SK-N-SH treated with all-trans-retinoic acid at 6 μM for 48 hours (cell line): ENCODE data around the gene TAF1C.

Experiments
- ATAC-seq: fragments of 200-7000 bp; cut with Tn5 transposase; 3 replicates; pipeline ENCODE4 v1.9.1; 2020; ENCODE audit warnings: mild to moderate bottlenecking, moderate library complexity
- ARNTL ChIP-seq: fragments of 450-650 bp; formaldehyde crosslinking; IDR thresholded peaks from 2 replicates; pipeline ENCODE4 v1.5.0; 2020; ENCODE audit warnings: low read depth, mild to moderate bottlenecking, moderate library complexity, borderline replicate concordance
- BACH2 ChIP-seq: fragments of 250-450 bp; sonication (Bioruptor Pico); IDR thresholded peaks from 2 replicates; pipeline ENCODE4 v1.9.0; 2021; ENCODE audit warnings: mild to moderate bottlenecking, borderline replicate concordance
- CREB5 ChIP-seq: fragments of 250-450 bp; sonication (Bioruptor Pico); IDR thresholded peaks from 2 replicates; pipeline ENCODE4 v1.5.1; 2020; ENCODE audit warnings: low read depth, mild to moderate bottlenecking, moderate library complexity
- CSDC2 ChIP-seq: fragments of 250-450 bp; sonication (Bioruptor Pico); IDR thresholded peaks from 2 replicates; pipeline ENCODE4 v1.5.0; 2020; ENCODE audit warnings: mild to moderate bottlenecking, moderate library complexity
- CSRNP3 ChIP-seq: fragments of 250-450 bp; sonication (Bioruptor Pico); IDR thresholded peaks from 2 replicates; pipeline ENCODE4 v1.5.1; 2021; ENCODE audit warnings: mild to moderate bottlenecking, moderate library complexity
- ESRRG ChIP-seq: fragments of 250-450 bp; sonication (Bioruptor Pico); IDR thresholded peaks from 2 replicates; pipeline ENCODE4 v1.6.1; 2021; ENCODE audit warnings: mild to moderate bottlenecking
- GLIS3 ChIP-seq: fragments of 250-450 bp; sonication (Bioruptor Pico); IDR thresholded peaks from 2 replicates; pipeline ENCODE4 v1.5.0; 2020; ENCODE audit warnings: mild to moderate bottlenecking, moderate library complexity
- ISL1 ChIP-seq: fragments of 250-450 bp; sonication (Bioruptor Pico); IDR thresholded peaks from 2 replicates; pipeline ENCODE4 v2.1.2; 2022; ENCODE audit warnings: mild to moderate bottlenecking, moderate library complexity
- OSR1 ChIP-seq: fragments of 250-450 bp; sonication (Bioruptor Pico); IDR thresholded peaks from 2 replicates; pipeline ENCODE4 v1.8.0; 2022; ENCODE audit warnings: moderate library complexity, mild to moderate bottlenecking, inconsistent platforms
- PATZ1 ChIP-seq: fragments of 250-450 bp; sonication (Bioruptor Pico); IDR thresholded peaks from 2 replicates; pipeline ENCODE4 v1.8.0; 2020; ENCODE audit warnings: mild to moderate bottlenecking, moderate library complexity, borderline replicate concordance
- POU6F1 ChIP-seq: fragments of 250-450 bp; sonication (Bioruptor Pico); IDR thresholded peaks from 2 replicates; pipeline ENCODE4 v1.8.0; 2021; ENCODE audit warnings: low read depth, mild to moderate bottlenecking, moderate library complexity, borderline replicate concordance
- PPARA ChIP-seq: fragments of 250-450 bp; sonication (Bioruptor Pico); IDR thresholded peaks from 2 replicates; pipeline ENCODE4 v1.5.0; 2020; ENCODE audit warnings: mild to moderate bottlenecking, borderline replicate concordance
- SNAI2 ChIP-seq: fragments of 250-450 bp; sonication (Bioruptor Pico); IDR thresholded peaks from 2 replicates; pipeline ENCODE4 v1.5.0; 2020; ENCODE audit warnings: mild to moderate bottlenecking, moderate library complexity
- TCF4 ChIP-seq: fragments of 250-450 bp; sonication (Bioruptor Pico); IDR thresholded peaks from 2 replicates; pipeline ENCODE4 v1.8.0; 2021; ENCODE audit warnings: mild to moderate bottlenecking, moderate library complexity, borderline replicate concordance
- TOX ChIP-seq: fragments of 250-450 bp; sonication (Bioruptor Pico); IDR thresholded peaks from 2 replicates; pipeline ENCODE4 v1.8.0; 2021; ENCODE audit warnings: mild to moderate bottlenecking, moderate library complexity, borderline replicate concordance
- TSHZ2 ChIP-seq: fragments of 250-450 bp; sonication (Bioruptor Pico); IDR thresholded peaks from 2 replicates; pipeline ENCODE4 v1.5.0; 2020; ENCODE audit warnings: mild to moderate bottlenecking, moderate library complexity
- ZC3H10 ChIP-seq: fragments of 250-450 bp; sonication (Bioruptor Pico); IDR thresholded peaks from 2 replicates; pipeline ENCODE4 v1.5.1; 2021; ENCODE audit warnings: mild to moderate bottlenecking, moderate library complexity
- ZFP3 ChIP-seq: fragments of 250-450 bp; sonication (Bioruptor Pico); IDR thresholded peaks from 2 replicates; pipeline ENCODE4 v1.5.0; 2020; ENCODE audit warnings: mild to moderate bottlenecking, moderate library complexity
- ZFP30 ChIP-seq: fragments of 450-650 bp; formaldehyde crosslinking; IDR thresholded peaks from 2 replicates; pipeline ENCODE4 v1.5.0; 2022; ENCODE audit warnings: mild to moderate bottlenecking, moderate library complexity
- ZNF565 ChIP-seq: fragments of 450-650 bp; formaldehyde crosslinking; conservative IDR thresholded peaks from 2 replicates; pipeline ENCODE4 v1.5.0; 2020; ENCODE audit warnings: low read depth, mild to moderate bottlenecking, moderate library complexity
- ZNF70 ChIP-seq: fragments of 450-650 bp; formaldehyde crosslinking; IDR thresholded peaks from 2 replicates; pipeline ENCODE4 v1.5.0; 2020; ENCODE audit warnings: mild to moderate bottlenecking, moderate library complexity
- ZNF8 ChIP-seq: fragments of 450-650 bp; formaldehyde crosslinking; IDR thresholded peaks from 2 replicates; pipeline ENCODE4 v1.5.0; 2020; ENCODE audit warnings: mild to moderate bottlenecking, moderate library complexity

TAF1C gene

GRCh38 chr16:84197466-84198128 lies 10.7 kb upstream of the TAF1C start:
- TF ChIP-seq TSHZ2 (CRISPR knock-in tag) (no peak), CSRNP3 (CRISPR knock-in tag) (no peak), ZFP30 (CRISPR knock-in tag) (no peak), TOX (CRISPR knock-in tag) (no peak), ZFP3 (no peak), CSDC2 (CRISPR knock-in tag) (no peak), ESRRG (CRISPR knock-in tag) (no peak), ZNF70 (CRISPR knock-in tag) (no peak), CREB5 (no peak), ZC3H10 (CRISPR knock-in tag) (no peak), TCF4 (CRISPR knock-in tag) (no peak), PATZ1 (CRISPR knock-in tag) (no peak)
- no peak for ATAC-seq

GRCh38 chr16:84196727-84197394 lies 10.0 kb upstream of the TAF1C start:
- no peak for ATAC-seq
- TF ChIP-seq ARNTL: no peak
- no peak for TF ChIP-seq ZNF70 (CRISPR knock-in tag)
- no peak for TF ChIP-seq SNAI2
- TF ChIP-seq ZNF565 (CRISPR knock-in tag): no peak
- no peak for TF ChIP-seq TCF4 (CRISPR knock-in tag)
- TF ChIP-seq ISL1 (CRISPR knock-in tag): no peak
- no peak for TF ChIP-seq GLIS3
- no peak for TF ChIP-seq PATZ1 (CRISPR knock-in tag)
- no peak for TF ChIP-seq ZFP30 (CRISPR knock-in tag)
- no peak for TF ChIP-seq PPARA (CRISPR knock-in tag)
- no peak for TF ChIP-seq ZFP3
- no peak for TF ChIP-seq ZNF8 (CRISPR knock-in tag)
- TF ChIP-seq ZC3H10 (CRISPR knock-in tag): no peak
- TF ChIP-seq, all 23 proteins: peak for 0

GRCh38 chr16:84196101-84196500 lies 9.2 kb upstream of the TAF1C start:
- no peak for ATAC-seq
- no peak for TF ChIP-seq SNAI2
- TF ChIP-seq PPARA (CRISPR knock-in tag): no peak
- TF ChIP-seq BACH2 (CRISPR knock-in tag): no peak
- TF ChIP-seq CSRNP3 (CRISPR knock-in tag): no peak
- no peak for TF ChIP-seq ZNF565 (CRISPR knock-in tag)
- no peak for TF ChIP-seq GLIS3
- TF ChIP-seq ZFP30 (CRISPR knock-in tag): no peak
- no peak for TF ChIP-seq TOX (CRISPR knock-in tag)
- no peak for TF ChIP-seq OSR1 (CRISPR knock-in tag)
- TF ChIP-seq CSDC2 (CRISPR knock-in tag): no peak
- no peak for TF ChIP-seq POU6F1 (CRISPR knock-in tag)
- no peak for TF ChIP-seq ESRRG (CRISPR knock-in tag)
- TF ChIP-seq ZC3H10 (CRISPR knock-in tag): no peak
- no peak for TF ChIP-seq CREB5
